HL-60/S4 (cell line): Measurements from ENCODE around the gene BAZ1B.

Experiments
- in situ Hi-C: fragments of 300-500 bp; cut with MboI; formaldehyde crosslinking; loops from 2 replicates; pipeline ENCODE4 v1.14.3; 2022; ENCODE audit warnings: low sequenced_read_pairs

BAZ1B gene

GRCh38 chr7:73449422-73449821 lies 72.7 kb downstream of the BAZ1B start:
- in situ Hi-C loops, result no loop called here

GRCh38 chr7:73448609-73449008 lies 73.5 kb downstream of the BAZ1B start:
- in situ Hi-C loops, result no loop called here

- in situ Hi-C loops, result no loop called here
Observed at GRCh38 chr7:73447121-73447733, 74.9 kb downstream of the BAZ1B start.

- in situ Hi-C loops, result no loop called here
Observed at GRCh38 chr7:73446682-73447081, 75.4 kb downstream of the BAZ1B start.

GRCh38 chr7:73443548-73444255 lies 78.4 kb downstream of the BAZ1B start:
- in situ Hi-C loops, result no loop called here

GRCh38 chr7:73442903-73443500 lies 79.1 kb downstream of the BAZ1B start:
- in situ Hi-C loops, result no loop called here

GRCh38 chr7:73442222-73442902 lies 79.7 kb downstream of the BAZ1B start:
- in situ Hi-C loops, result no loop called here

- in situ Hi-C loops, result no loop called here
Observed at GRCh38 chr7:73439410-73439704, 82.7 kb downstream of the BAZ1B start.

GRCh38 chr7:73438547-73439409 lies 83.3 kb downstream of the BAZ1B start:
- in situ Hi-C loops, result no loop called here

- in situ Hi-C loops, result no loop called here
Observed at GRCh38 chr7:73437621-73438416, 84.3 kb downstream of the BAZ1B start.

- in situ Hi-C loops, result no loop called here
Observed at GRCh38 chr7:73437091-73437490, 85.0 kb downstream of the BAZ1B start.

GRCh38 chr7:73436031-73436929 lies 85.8 kb downstream of the BAZ1B start:
- in situ Hi-C loops, result no loop called here

- in situ Hi-C loops, result no loop called here
Observed at GRCh38 chr7:73435471-73436009, 86.6 kb downstream of the BAZ1B start.

- in situ Hi-C loops, result no loop called here
Observed at GRCh38 chr7:73434701-73435069, 87.4 kb downstream of the BAZ1B start.

- in situ Hi-C loops, result no loop called here
Observed at GRCh38 chr7:73433924-73434700, 88.0 kb downstream of the BAZ1B start.

- in situ Hi-C loops, result no loop called here
Observed at GRCh38 chr7:73432676-73433075, 89.4 kb downstream of the BAZ1B start.

- in situ Hi-C loops, result no loop called here
Observed at GRCh38 chr7:73431041-73431835, 90.9 kb downstream of the BAZ1B start.
